ENCODE measurements around the gene PPARA.

DNA sequence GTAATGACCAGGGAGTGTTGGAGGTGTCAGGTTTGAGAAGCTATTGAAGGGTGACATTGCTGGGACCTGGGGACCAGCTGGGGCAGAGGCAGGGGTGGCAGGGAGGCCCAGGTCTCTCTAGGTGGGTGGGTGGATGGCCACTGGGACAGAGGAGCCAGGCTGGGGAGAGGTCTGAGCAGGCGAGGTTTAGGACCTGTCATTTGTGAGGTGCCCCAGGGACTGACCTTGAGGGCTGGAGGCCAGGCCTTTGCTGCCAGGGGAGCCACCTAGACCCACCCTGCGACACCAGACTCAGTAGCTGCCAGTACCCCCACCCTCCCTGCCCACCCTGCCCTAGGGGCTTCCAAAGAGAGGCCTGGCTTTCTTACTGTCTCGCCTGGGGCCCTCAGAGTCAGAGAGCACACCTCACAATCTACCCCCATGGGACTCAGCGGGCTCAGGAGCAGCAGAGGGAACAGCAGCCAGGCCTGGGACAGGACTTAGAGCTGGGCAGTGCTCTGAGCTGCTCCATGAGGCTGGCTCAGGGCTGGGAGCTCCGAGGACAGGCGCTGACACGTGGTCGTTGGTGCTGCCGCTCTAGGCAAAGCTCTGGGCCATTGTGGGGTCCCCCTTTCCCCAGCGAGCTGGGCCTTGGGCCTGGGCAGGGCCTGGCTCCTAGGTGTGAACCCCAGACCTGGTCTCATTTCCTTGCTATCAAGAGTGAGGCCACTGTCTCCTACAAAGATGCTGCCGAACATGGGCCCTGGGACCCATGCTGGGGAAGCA, 28.6 kb upstream of the PPARA start:
- TF ChIP-seq, protein P1, sequence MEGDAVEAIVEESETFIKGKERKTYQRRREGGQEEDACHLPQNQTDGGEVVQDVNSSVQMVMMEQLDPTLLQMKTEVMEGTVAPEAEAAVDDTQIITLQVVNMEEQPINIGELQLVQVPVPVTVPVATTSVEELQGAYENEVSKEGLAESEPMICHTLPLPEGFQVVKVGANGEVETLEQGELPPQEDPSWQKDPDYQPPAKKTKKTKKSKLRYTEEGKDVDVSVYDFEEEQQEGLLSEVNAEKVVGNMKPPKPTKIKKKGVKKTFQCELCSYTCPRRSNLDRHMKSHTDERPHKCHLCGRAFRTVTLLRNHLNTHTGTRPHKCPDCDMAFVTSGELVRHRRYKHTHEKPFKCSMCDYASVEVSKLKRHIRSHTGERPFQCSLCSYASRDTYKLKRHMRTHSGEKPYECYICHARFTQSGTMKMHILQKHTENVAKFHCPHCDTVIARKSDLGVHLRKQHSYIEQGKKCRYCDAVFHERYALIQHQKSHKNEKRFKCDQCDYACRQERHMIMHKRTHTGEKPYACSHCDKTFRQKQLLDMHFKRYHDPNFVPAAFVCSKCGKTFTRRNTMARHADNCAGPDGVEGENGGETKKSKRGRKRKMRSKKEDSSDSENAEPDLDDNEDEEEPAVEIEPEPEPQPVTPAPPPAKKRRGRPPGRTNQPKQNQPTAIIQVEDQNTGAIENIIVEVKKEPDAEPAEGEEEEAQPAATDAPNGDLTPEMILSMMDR (IDR thresholded peaks at IDR 0.05; ENCODE audit: poor library complexity, severe bottlenecking) = no peak
- no peak for TF ChIP-seq POLR2AphosphoS5 (IDR thresholded peaks at IDR 0.05)
- TF ChIP-seq MXI1 (conservative IDR thresholded peaks at IDR 0.05; ENCODE audit: poor library complexity, severe bottlenecking) = no peak
- no peak for TF ChIP-seq EZH2 (IDR thresholded peaks at IDR 0.05; ENCODE audit: borderline replicate concordance, insufficient read depth, low read length, poor library complexity, severe bottlenecking)
